Astrocyte of the cerebellum (primary cell): Measurements from ENCODE around the gene GK2.

ENCODE experiments used
- DNase-seq: peaks from one replicate; pipeline ENCODE4 v3.0.0-alpha.2; 2011; ENCODE audit warnings: low read depth
- H3K4me3 ChIP-seq: 2 replicates; pipeline ENCODE4 v1.5.1; 2011; ENCODE audit warnings: mild to moderate bottlenecking, low read depth, low read length, moderate library complexity
- CTCF ChIP-seq: IDR thresholded peaks from 2 replicates; pipeline ENCODE4 v1.5.1; 2012; ENCODE audit warnings: low read length, low read depth, moderate library complexity, mild to moderate bottlenecking; ENCODE audit errors: missing control alignments
- in situ Hi-C: cut with HindIII; loops from 2 replicates; pipeline ENCODE4 v1.10.0; 2017; ENCODE audit warnings: low sequenced_read_pairs

The GK2 gene

GRCh38 chr4:79413886-79414285 lies 5.9 kb upstream of the GK2 start:
- DNase-seq = no peak
- no peak overlapping the region for H3K4me3 ChIP-seq
- in situ Hi-C loops = no loop called here
- no peak for TF ChIP-seq CTCF

DNA sequence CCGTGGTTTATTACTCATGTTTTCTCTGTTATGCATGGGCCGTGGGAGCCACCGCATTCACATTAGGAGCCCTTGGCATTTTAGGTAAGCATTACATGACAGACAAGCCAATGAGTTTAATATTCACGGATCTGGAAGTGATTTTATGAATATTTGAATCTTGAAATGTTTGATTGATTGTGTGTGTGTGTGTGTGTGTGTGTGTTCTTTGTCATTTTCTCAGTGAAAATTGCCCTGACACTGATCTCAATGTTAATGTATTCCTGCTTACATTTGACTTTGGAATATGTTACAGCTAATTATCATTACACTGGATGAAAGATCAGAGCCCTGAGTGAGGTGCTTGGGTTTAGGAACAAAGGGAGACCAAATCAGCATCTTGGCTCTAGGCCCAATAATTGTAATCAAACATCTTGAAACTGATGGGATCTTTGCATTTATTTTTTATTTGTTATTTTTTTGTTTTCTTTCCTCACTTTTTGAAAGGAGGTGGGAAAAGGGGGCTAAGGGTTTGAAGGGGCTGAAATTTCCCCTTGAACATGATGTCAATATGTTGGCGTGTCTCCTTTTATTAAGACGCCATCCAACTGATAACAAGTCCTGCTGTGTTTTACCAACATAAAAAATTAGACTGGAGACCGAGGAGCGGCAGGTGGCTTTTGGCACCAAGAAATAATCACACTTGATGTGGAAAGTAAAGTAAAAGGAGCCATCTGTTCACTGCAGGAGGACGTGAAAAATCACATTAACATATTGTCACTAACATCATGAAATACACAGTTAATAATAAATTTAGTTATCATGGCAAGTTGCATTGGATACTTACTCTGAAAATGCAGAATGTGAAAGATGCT lies 5.2 kb upstream of the GK2 start:
- no peak for DNase-seq
- in situ Hi-C loops = no loop called here
- no peak overlapping the region for H3K4me3 ChIP-seq
- TF ChIP-seq CTCF = no peak

GRCh38 chr4:79404666-79405065 lies 3.4 kb downstream of the GK2 start:
- DNase-seq = no peak
- TF ChIP-seq CTCF = no peak
- in situ Hi-C loops = no loop called here
- no peak overlapping the region for H3K4me3 ChIP-seq

GRCh38 chr4:79403356-79403755 lies 4.7 kb downstream of the GK2 start:
- DNase-seq = no peak
- in situ Hi-C loops = no loop called here
- TF ChIP-seq CTCF = no peak
- no peak overlapping the region for H3K4me3 ChIP-seq

DNA sequence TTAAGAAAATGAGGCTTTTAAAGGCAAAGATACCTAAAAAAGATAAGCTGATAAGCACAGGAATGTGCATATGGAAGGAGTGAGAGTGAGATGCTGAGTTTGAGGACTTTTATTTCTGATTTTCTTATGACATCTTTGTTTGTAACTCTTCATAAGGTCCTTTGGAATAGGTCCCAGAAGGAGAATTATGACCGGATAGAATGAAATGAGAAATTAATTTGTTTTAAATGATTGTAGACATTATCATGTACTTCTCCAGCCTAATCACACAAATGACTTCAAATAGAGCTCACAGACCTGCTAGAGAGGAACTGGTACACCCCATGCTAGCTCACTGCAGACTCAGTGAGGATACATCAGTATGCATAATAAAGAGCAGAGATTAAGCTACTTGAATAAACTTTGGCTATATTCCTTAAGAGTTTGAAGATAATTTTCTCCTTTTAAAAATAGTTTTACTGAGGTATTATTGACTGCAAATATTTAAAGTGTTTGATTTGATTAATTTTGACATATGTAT lies 5.6 kb downstream of the GK2 start:
- no peak for DNase-seq
- in situ Hi-C loops = no loop called here
- no peak for TF ChIP-seq CTCF
- H3K4me3 ChIP-seq = no peak overlapping the region

- no peak overlapping the region for H3K4me3 ChIP-seq
- in situ Hi-C loops = no loop called here
- DNase-seq = no peak
- TF ChIP-seq CTCF = no peak
Measured at GRCh38 chr4:79399076-79399475, 9.0 kb downstream of the GK2 start.
